PC-9 (cell line): ENCODE results near the gene SMTNL2.

Experiments used
- EZH2 ChIP-seq: fragments of 200-600 bp; sonication (generic); IDR thresholded peaks from 2 replicates; pipeline ENCODE4 v1.8.0; 2017; ENCODE audit warnings: antibody characterized with exemption, low read depth
- TF ChIP-seq, protein P1 (sequence below): fragments of 200-600 bp; sonication (generic); conservative IDR thresholded peaks from 2 replicates; pipeline ENCODE4 v1.6.1; 2017; ENCODE audit warnings: mixed run types, antibody characterized with exemption, mild to moderate bottlenecking, moderate library complexity

DNA sequence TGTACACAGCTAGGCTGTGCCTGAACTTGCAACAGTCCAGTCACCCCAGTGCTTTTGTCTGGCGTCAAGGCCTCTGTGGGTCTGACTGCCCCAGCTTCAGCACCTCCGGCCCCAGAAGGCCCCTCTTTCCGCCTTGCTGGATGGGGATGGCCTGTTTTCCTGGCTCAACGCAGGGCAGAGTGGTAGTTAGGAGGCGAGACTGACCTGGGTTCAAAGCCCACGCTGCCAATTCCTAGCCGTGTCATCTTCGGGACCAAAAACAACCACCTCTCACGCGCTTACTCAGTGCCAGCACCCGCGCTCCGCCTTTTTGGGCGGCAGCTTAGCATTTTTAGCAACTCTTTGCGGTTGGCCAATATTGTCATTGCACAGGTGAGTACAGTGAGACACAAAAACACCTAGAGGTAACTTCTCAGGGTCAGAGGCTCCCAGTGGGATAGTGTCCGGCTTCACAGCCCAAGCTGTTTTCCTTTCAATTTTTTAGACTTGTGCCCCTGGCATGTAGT, 33.7 kb upstream of the SMTNL2 start:
- TF ChIP-seq, protein P1, sequence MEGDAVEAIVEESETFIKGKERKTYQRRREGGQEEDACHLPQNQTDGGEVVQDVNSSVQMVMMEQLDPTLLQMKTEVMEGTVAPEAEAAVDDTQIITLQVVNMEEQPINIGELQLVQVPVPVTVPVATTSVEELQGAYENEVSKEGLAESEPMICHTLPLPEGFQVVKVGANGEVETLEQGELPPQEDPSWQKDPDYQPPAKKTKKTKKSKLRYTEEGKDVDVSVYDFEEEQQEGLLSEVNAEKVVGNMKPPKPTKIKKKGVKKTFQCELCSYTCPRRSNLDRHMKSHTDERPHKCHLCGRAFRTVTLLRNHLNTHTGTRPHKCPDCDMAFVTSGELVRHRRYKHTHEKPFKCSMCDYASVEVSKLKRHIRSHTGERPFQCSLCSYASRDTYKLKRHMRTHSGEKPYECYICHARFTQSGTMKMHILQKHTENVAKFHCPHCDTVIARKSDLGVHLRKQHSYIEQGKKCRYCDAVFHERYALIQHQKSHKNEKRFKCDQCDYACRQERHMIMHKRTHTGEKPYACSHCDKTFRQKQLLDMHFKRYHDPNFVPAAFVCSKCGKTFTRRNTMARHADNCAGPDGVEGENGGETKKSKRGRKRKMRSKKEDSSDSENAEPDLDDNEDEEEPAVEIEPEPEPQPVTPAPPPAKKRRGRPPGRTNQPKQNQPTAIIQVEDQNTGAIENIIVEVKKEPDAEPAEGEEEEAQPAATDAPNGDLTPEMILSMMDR: no peak
- no peak for TF ChIP-seq EZH2
